Aorta (tissue), 5 donors: ENCODE results near the gene SNRPD3. TPM values are rescaled to one million over a fixed set of nuclear protein-coding genes. Genes with fewer than 3 reads are reported as not detected.

ENCODE experiments used
- ATAC-seq: fragments of 200-7000 bp; cut with Tn5 transposase; one replicate; pipeline ENCODE4 v1.9.1; 2022; ENCODE audit warnings: moderate library complexity; ENCODE audit not compliant: low FRiP score
- DNase-seq, 2 donors: peaks; one replicate each; pipeline ENCODE4 v3.0.0-alpha.2; 2020
- H3K27ac ChIP-seq, 2 donors: one replicate each; pipeline ENCODE4 v1.5.1; 2013; ENCODE audit warnings: low read length in 2 of 2, mild to moderate bottlenecking in 2 of 2, moderate library complexity in 2 of 2, control low read depth in 1 of 2, inconsistent platforms in 1 of 2, low read depth in 1 of 2
- H3K27me3 ChIP-seq, 2 donors: one replicate each; pipeline ENCODE4 v1.6.1; 2013; ENCODE audit warnings: control low read depth in 1 of 2, low read length in 1 of 2, mild to moderate bottlenecking in 1 of 2, moderate library complexity in 1 of 2; ENCODE audit not compliant: insufficient read depth in 2 of 2, control insufficient read depth in 1 of 2
- H3K36me3 ChIP-seq, 2 donors: one replicate each; pipeline ENCODE4 v1.6.1; 2013; ENCODE audit warnings: control low read depth in 1 of 2, low read length in 1 of 2, mild to moderate bottlenecking in 1 of 2; ENCODE audit not compliant: insufficient read depth in 2 of 2, control insufficient read depth in 1 of 2
- H3K4me1 ChIP-seq, 2 donors: one replicate each; pipeline ENCODE4 v1.6.1; 2013; ENCODE audit warnings: low read length in 2 of 2, control low read depth in 1 of 2, mild to moderate bottlenecking in 1 of 2, moderate library complexity in 1 of 2; ENCODE audit not compliant: insufficient read depth in 2 of 2, control insufficient read depth in 1 of 2
- H3K4me3 ChIP-seq, 2 donors: one replicate each; pipeline ENCODE4 v1.5.1; 2013; ENCODE audit warnings: low read length in 2 of 2, control low read depth in 1 of 2, mild to moderate bottlenecking in 1 of 2
- H3K9me3 ChIP-seq: one replicate; pipeline ENCODE4 v1.6.1; 2013; ENCODE audit warnings: mild to moderate bottlenecking, low read length; ENCODE audit not compliant: control insufficient read depth
- WGBS, 2 donors: extraction: QIAGEN DNeasy Blood & Tissue Kit; methylation state at CpG; one replicate each; pipeline ENCODE4 v1.1.7; 2013; 5-methylcytosine and 5-hydroxymethylcytosine counted together
- intact Hi-C, 2 donors: fragments of 100-400 bp; cut with DNase I; formaldehyde crosslinking; loops; one replicate each; pipeline versions ENCODE4 v1.14.2 to v1.15.0; 2022
- polyA plus RNA-seq, 2 donors: library from polyadenylated mRNA; stranded (reverse); fragments of 200-250 nt; gene quantifications; one replicate each; pipeline ENCODE4 v1.2.3, GENCODE V29; 2013
- total RNA-seq, 2 donors: library from RNA; stranded (reverse); fragmentation: NEBNext Ultra II Directional; extraction: Animal tissue kit (Norgen Biotek cat#: 25700); gene quantifications; one replicate each; pipeline ENCODE4 v1.2.1, GENCODE V29; 2021
- donor health status: healthy with polysubstance abuse.
- donor health status: Bipolar disorder and iron deficiency.
- donor health status: DM: no; HTN: no; CAD: no.
- donor health status: DM: no; HTN: no; CAD: no.
- donor health status: DM: yes; HTN: yes; CAD: no.

SNRPD3 gene
- total and polyA plus RNA-seq, 4 donors: 43.4 to 91.4 (median 60.0) TPM

DNA sequence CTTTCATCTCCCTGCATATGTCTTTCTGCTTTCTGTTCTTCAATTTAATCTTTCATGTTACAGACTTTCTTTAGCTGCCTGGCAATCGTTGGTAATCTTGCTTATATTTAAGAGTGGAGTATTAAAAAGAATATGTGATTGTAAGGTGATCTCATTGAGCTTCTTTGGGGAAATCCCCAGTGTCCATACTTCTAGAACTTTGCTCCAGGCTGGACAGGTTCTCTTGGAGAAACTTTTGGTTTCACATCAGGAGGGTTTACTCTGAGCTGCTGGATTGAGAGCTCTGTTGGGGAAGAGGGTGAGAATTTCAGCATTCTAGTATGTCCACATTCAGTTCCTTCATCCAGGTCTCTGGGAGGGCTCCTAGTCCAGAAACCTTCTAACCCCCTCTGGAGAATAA lies 21.0 kb downstream of the SNRPD3 start:
- H3K27me3 ChIP-seq: no peaks in the 10 kb centered on the region
- no peak overlapping the region for H3K4me3 ChIP-seq
- no peaks in the 10 kb centered on the region for H3K9me3 ChIP-seq
- WGBS, 2 donors: 81 to 86% methylated on average over 1 of the region's 1 CpG
- no peak for DNase-seq
- no peak for ATAC-seq
- H3K27ac ChIP-seq: no peak overlapping the region
- no peaks in the 10 kb centered on the region for H3K4me1 ChIP-seq
- peaks cover 0 to 4% of the 10 kb centered on the region in 2 donors for H3K36me3 ChIP-seq
- intact Hi-C loops: no loop called here

DNA sequence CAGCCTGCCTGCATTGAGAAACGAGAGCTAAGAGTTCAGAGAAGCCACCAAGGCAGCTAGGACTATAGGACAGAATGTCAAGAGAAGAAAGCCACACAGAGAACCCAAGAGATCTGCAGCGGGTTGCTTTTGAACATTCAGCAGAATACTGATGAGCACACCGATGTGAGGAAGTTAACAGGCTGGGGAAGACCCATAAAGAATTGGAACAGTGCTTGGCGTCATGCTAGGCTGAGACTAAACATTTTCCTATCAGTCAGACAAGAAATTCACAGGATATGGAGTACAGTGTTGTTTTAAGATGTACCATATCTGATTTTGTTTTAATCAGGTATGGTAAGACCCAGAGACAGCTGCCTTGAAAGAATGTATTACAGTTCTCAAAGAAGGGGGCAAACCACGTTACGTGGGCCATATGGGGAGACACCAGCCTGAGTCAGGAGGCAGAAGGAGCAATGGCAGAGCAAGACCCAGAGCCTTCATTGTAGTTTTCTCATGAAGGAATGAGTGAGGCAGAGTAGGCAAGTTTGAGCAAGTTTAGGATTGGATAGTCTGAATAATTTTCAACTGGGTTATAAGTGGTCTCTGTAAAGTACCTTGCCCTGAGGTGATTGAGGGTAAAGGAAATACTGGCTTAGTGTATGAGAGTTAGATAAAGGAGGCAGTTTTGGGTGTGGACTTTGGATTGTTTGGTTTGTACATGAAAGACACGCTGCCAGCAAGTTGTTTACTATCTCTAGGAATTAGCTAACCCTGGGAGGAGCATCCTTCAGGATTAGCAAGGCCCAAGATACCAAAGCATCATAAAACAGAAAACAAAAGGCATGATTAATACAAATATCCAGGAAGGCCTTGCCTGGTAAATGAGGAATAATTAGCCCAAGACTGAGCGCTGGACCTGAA lies 22.8 kb downstream of the SNRPD3 start:
- H3K36me3 ChIP-seq: no peaks in the 10 kb centered on the region
- H3K27ac ChIP-seq: no peak overlapping the region
- intact Hi-C loops: no loop called here
- no peaks in the 10 kb centered on the region for H3K27me3 ChIP-seq
- 84% methylated on average over 8 of the region's 8 CpGs for WGBS, 2 donors
- no peaks in the 10 kb centered on the region for H3K9me3 ChIP-seq
- H3K4me1 ChIP-seq: no peaks in the 10 kb centered on the region
- no peak overlapping the region for H3K4me3 ChIP-seq
- DNase-seq (peak in 1 of 2 donors; percentile 3), ATAC-seq (no peak)

DNA sequence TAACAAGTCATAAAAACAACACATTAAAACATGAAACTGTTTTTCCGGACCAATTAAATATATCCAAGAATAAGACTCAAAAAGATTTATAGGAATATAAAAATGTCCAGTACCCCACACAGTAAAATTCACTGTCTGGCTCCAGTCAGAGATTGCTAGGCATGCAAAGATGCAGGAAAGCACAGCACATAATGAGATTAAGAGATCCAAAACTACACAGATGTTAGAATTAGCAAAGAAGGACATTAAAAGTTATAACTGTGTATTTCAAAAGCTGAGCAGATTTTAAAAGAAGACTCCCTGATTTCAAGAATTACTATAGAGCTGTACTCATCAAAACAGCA lies 23.4 kb downstream of the SNRPD3 start:
- Histone ChIP-seq H3K4me3 (no peak overlapping the region), H3K27ac (no peak overlapping the region), H3K9me3 (no peaks in the 10 kb centered on the region), H3K36me3 (no peaks in the 10 kb centered on the region), H3K27me3 (no peaks in the 10 kb centered on the region), H3K4me1 (no peaks in the 10 kb centered on the region)
- DNase-seq (no peak), ATAC-seq (no peak)
- 56 to 68% methylated on average over 1 of the region's 1 CpG for WGBS, 2 donors
- intact Hi-C loops: no loop called here

- 82 to 92% methylated on average over 2 of the region's 2 CpGs for WGBS, 2 donors
- no peak for DNase-seq
- ATAC-seq: no peak
- Histone ChIP-seq H3K36me3 (no peaks in the 10 kb centered on the region), H3K4me1 (no peaks in the 10 kb centered on the region), H3K27ac (no peak overlapping the region), H3K4me3 (no peak overlapping the region), H3K27me3 (no peaks in the 10 kb centered on the region), H3K9me3 (no peaks in the 10 kb centered on the region)
- intact Hi-C loops: no loop called here
These were observed 24.5 kb downstream of the SNRPD3 start for GRCh38 chr22:24580276-24580675.

DNA sequence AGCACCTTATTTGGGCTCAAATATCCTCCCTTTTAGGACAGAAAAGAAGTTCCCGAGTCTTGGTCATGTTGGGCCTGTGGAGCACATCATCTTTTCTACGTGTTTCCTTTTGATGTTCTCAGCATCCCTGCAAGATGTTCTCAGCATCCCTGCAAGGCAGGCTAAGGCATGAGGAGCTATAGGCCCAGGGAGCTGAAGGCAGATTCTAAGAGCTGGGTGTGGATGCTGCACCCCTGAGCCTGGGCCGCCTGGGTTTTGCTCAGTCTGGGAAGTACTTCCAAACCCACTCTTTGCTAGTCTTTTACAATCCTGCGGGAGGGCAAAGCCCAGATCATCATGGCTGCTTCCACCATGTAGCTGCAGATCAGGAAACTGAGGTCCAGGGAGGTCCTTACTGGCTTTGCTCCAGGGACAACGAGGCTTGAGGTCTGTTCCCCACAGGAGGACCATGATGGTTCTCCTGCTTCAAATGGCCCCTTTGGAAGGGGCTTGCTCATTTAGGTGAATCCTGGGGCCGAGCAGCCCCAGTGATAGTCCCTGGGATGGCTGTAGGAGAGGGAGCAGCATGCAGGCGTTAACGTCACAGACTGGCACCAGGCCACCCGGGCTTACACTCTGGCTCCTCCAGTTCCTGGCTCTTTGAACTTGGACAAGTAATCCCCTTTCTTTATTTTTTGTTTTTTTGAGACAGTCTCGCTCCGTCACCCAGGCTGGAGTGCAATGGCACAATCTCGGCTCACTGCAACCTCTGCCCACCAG lies 26.4 kb downstream of the SNRPD3 start:
- Histone ChIP-seq H3K9me3 (no peaks in the 10 kb centered on the region), H3K27me3 (no peaks in the 10 kb centered on the region), H3K27ac (no peak overlapping the region), H3K36me3 (no peaks in the 10 kb centered on the region), H3K4me3 (no peak overlapping the region), H3K4me1 (no peaks in the 10 kb centered on the region)
- peak; percentile 73 to 84 for DNase-seq
- WGBS, 2 donors: 60% methylated on average over 12 of the region's 12 CpGs
- ATAC-seq: no peak
- intact Hi-C loops: no loop called here

DNA sequence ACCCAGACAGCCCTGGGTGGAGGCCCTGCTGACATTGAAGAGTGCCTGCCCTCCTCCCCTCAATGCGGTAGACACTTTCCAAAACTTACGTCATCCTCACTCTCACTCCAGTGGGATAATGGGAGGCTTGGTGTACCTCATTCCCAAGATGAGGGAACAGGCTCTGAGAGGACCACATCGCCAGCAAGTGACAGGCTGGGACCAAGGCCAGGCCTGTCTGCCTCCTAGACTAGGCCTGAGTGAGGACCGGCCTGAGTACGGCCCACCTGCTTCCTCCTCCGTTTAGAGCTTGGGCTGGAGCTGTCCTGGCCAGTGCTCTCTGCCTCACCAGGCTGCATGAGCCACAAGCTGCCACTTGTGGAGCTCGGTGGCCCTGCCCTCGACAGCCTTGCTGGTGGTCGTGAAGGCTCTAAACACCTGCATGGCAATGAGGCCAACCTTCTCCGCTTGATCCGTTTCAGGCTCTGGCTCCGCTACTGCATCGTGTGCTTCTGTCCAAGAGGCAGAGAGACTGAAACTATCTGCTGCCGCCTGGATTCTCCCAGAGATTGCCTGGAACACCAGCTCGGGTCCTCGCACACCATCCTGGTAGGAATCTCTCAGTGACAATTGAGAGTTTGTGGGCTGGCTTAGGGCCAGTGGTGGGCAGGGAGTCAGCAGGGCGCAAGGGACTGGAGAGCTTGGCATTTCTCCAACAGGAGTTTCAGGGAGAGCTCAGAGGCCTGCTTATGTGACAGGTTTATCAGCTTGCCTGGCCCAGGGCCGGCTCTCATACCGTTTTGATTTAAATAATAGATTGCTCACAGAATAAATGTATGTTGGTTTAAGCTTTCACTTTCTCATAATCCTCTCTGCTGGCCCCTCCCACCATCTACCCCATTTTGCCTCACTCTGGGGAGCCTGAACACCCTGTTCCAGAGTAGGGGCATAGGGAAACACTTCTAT lies 27.7 kb downstream of the SNRPD3 start:
- H3K27ac ChIP-seq: peak overlapping the region in 1 of 2 donors; percentile 55
- H3K4me1 ChIP-seq: no peaks in the 10 kb centered on the region
- DNase-seq (peak; percentile 48 to 81), ATAC-seq (peak; percentile 31)
- H3K36me3 ChIP-seq: no peaks in the 10 kb centered on the region
- no peaks in the 10 kb centered on the region for H3K27me3 ChIP-seq
- intact Hi-C loops: no loop called here
- no peaks in the 10 kb centered on the region for H3K9me3 ChIP-seq
- WGBS, 2 donors: 13 to 15% methylated on average over 19 of the region's 19 CpGs
- H3K4me3 ChIP-seq: no peak overlapping the region

- H3K4me3 ChIP-seq: no peak overlapping the region
- DNase-seq: peak in 1 of 2 donors; percentile 52
- H3K36me3 ChIP-seq: no peaks in the 10 kb centered on the region
- intact Hi-C loops: no loop called here
- no peaks in the 10 kb centered on the region for H3K4me1 ChIP-seq
- no peaks in the 10 kb centered on the region for H3K9me3 ChIP-seq
- WGBS, 2 donors: 37 to 52% methylated on average over 5 of the region's 5 CpGs
- peak; percentile 3 for ATAC-seq
- no peaks in the 10 kb centered on the region for H3K27me3 ChIP-seq
- peak overlapping the region in 1 of 2 donors; percentile 55 for H3K27ac ChIP-seq
These were observed 28.5 kb downstream of the SNRPD3 start for GRCh38 chr22:24584166-24584790.

DNA sequence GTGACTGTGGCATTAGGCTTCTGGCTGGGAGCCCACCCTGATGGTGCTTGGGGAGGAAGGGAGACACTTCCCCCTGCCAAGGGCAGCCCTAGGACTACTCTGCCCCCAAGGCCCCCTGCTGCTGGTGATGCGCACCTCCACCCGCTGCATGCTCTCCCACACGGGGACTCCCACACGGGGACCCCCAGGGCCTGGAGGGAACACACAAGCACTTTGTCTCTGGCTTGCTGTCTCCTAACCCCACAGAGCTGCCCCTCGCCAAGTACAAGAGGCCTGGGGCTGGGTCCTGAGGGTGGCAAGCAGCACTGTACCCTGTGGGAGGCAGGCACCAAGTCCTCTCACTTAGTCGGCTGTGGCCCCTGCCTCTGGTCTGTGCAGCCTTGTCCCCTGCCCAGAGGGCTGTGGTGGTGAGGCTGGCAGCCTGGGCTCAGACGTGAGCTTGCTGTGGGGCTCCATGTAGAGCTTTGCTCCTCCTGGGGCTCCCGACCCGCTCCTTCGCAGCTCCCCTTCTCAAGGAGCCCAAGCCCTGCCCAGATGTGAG lies 29.1 kb downstream of the SNRPD3 start:
- Histone ChIP-seq H3K4me3 (no peak overlapping the region), H3K9me3 (no peaks in the 10 kb centered on the region), H3K27me3 (no peaks in the 10 kb centered on the region), H3K27ac (no peak overlapping the region), H3K4me1 (no peaks in the 10 kb centered on the region), H3K36me3 (no peaks in the 10 kb centered on the region)
- ATAC-seq (no peak), DNase-seq (peak in 1 of 2 donors; percentile 68)
- intact Hi-C loops: no loop called here
- WGBS, 2 donors: 81% methylated on average over 10 of the region's 10 CpGs
